Measurements from ENCODE around the gene SPDYE1.
"Not testable (repeated sequence)": the region's sequence is repeated elsewhere in the genome, so short reads cannot be mapped to it uniquely, and the experiment has no call there.

Gene SPDYE1

GRCh38 chr7:44036364-44036763 is 38.7 kb downstream of the SPDYE1 start:
- H3K27ac ChIP-seq (ENCODE audit: low read length); H3K4me1 ChIP-seq (ENCODE audit: control insufficient read depth in 1 of 2, insufficient read depth in 2 of 2, low read length in 2 of 2); H3K4me3 ChIP-seq (ENCODE audit: low read depth in 1 of 2, low read length in 2 of 2); H3K9me3 ChIP-seq (ENCODE audit: control insufficient read depth in 1 of 2, low read length in 2 of 2); H3K36me3 ChIP-seq (ENCODE audit: control insufficient read depth in 1 of 2, insufficient read depth in 2 of 2, low read length in 2 of 2); H3K27me3 ChIP-seq (ENCODE audit: low read depth, low read length): not testable (repeated sequence)

- not testable (repeated sequence) for H3K9me3 ChIP-seq (ENCODE audit: control insufficient read depth in 1 of 2, low read length in 2 of 2); H3K4me3 ChIP-seq (ENCODE audit: low read depth in 1 of 2, low read length in 2 of 2); H3K36me3 ChIP-seq (ENCODE audit: control insufficient read depth in 1 of 2, insufficient read depth in 2 of 2, low read length in 2 of 2); H3K4me1 ChIP-seq (ENCODE audit: control insufficient read depth in 1 of 2, insufficient read depth in 2 of 2, low read length in 2 of 2); H3K27me3 ChIP-seq (ENCODE audit: low read depth, low read length); H3K27ac ChIP-seq (ENCODE audit: low read length)
Measured at GRCh38 chr7:44037951-44038350, 40.3 kb downstream of the SPDYE1 start.

GRCh38 chr7:44038553-44038952 is 40.9 kb downstream of the SPDYE1 start:
- H3K27me3 ChIP-seq (ENCODE audit: low read depth, low read length); H3K36me3 ChIP-seq (ENCODE audit: control insufficient read depth in 1 of 2, insufficient read depth in 2 of 2, low read length in 2 of 2); H3K27ac ChIP-seq (ENCODE audit: low read length); H3K4me3 ChIP-seq (ENCODE audit: low read depth in 1 of 2, low read length in 2 of 2); H3K9me3 ChIP-seq (ENCODE audit: control insufficient read depth in 1 of 2, low read length in 2 of 2); H3K4me1 ChIP-seq (ENCODE audit: control insufficient read depth in 1 of 2, insufficient read depth in 2 of 2, low read length in 2 of 2): not testable (repeated sequence)

DNA sequence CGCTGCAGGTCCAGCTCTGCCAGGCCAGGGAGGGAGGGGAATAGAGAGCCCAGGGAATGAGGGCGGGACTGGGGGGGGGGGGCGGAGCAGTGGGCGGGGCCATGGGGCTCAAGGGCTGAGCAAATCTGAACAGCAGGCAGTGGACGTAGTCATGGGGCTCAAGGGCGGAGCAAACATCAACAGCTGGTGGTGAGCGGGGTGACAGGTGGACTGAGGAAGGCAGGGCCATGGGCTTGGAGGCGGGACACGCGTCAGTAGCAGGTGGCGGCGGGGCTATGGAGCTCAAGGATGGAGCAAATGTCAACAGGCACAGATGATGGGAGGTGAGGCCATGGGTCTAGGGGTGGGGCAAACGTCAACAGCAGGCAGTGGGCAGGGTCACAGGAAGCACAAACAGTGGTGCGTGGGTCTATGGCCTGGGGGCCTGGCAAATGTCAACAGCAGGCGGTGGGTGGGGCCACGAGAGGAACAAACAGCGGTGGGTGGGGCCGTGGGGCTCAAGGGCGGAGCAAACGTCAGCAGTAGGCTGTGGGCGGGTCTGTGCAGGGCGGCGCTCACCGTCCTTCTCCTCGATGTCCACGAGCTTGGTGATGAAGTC is 41.4 kb downstream of the SPDYE1 start:
- H3K9me3 ChIP-seq (ENCODE audit: control insufficient read depth in 1 of 2, low read length in 2 of 2); H3K4me1 ChIP-seq (ENCODE audit: control insufficient read depth in 1 of 2, insufficient read depth in 2 of 2, low read length in 2 of 2); H3K27ac ChIP-seq (ENCODE audit: low read length); H3K27me3 ChIP-seq (ENCODE audit: low read depth, low read length); H3K36me3 ChIP-seq (ENCODE audit: control insufficient read depth in 1 of 2, insufficient read depth in 2 of 2, low read length in 2 of 2): not testable (repeated sequence)
- H3K4me3 ChIP-seq (ENCODE audit: low read depth in 1 of 2, low read length in 2 of 2): peak overlapping the region in 1 of 2 donors; percentile 48

- H3K27me3 ChIP-seq (ENCODE audit: low read depth, low read length); H3K27ac ChIP-seq (ENCODE audit: low read length); H3K9me3 ChIP-seq (ENCODE audit: control insufficient read depth in 1 of 2, low read length in 2 of 2); H3K4me1 ChIP-seq (ENCODE audit: control insufficient read depth in 1 of 2, insufficient read depth in 2 of 2, low read length in 2 of 2); H3K36me3 ChIP-seq (ENCODE audit: control insufficient read depth in 1 of 2, insufficient read depth in 2 of 2, low read length in 2 of 2): not testable (repeated sequence)
- peak overlapping the region in 1 of 2 donors; percentile 51 for H3K4me3 ChIP-seq (ENCODE audit: low read depth in 1 of 2, low read length in 2 of 2)
Measured at GRCh38 chr7:44039800-44040492, 42.2 kb downstream of the SPDYE1 start.

GRCh38 chr7:44040493-44040891 is 42.8 kb downstream of the SPDYE1 start:
- H3K27me3 ChIP-seq (ENCODE audit: low read depth, low read length); H3K9me3 ChIP-seq (ENCODE audit: control insufficient read depth in 1 of 2, low read length in 2 of 2); H3K27ac ChIP-seq (ENCODE audit: low read length); H3K36me3 ChIP-seq (ENCODE audit: control insufficient read depth in 1 of 2, insufficient read depth in 2 of 2, low read length in 2 of 2); H3K4me1 ChIP-seq (ENCODE audit: control insufficient read depth in 1 of 2, insufficient read depth in 2 of 2, low read length in 2 of 2): not testable (repeated sequence)
- H3K4me3 ChIP-seq (ENCODE audit: low read depth in 1 of 2, low read length in 2 of 2): peak overlapping the region in 1 of 2 donors; percentile 51

DNA sequence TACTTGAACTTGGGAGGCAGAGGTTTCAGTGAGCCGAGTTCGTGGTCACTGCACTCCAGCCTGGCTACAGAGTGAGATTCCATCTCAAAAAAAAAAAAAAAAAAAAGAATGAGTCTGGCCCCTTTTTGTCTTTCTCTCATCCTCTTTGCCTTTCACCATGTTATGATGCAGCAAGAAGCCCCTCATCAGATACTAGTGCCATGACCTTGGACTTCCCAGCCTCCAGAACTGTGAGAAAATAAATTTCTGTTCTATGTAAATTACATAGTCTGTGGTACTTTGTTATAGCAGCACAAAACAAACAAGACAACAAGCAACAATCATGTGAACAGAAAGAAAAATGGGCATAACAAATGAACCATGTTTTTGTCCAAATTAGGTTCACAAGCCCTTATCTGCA is 44.5 kb downstream of the SPDYE1 start:
- H3K4me1 ChIP-seq (ENCODE audit: control insufficient read depth in 1 of 2, insufficient read depth in 2 of 2, low read length in 2 of 2): peaks cover 12 to 24% of the 10 kb centered on the region in 2 donors
- no peaks in the 10 kb centered on the region for H3K9me3 ChIP-seq (ENCODE audit: control insufficient read depth in 1 of 2, low read length in 2 of 2)
- no peak overlapping the region for H3K27ac ChIP-seq (ENCODE audit: low read length)
- H3K4me3 ChIP-seq (ENCODE audit: low read depth in 1 of 2, low read length in 2 of 2): no peak overlapping the region
- no peaks in the 10 kb centered on the region for H3K27me3 ChIP-seq (ENCODE audit: low read depth, low read length)
- peaks cover 0 to 7% of the 10 kb centered on the region in 2 donors for H3K36me3 ChIP-seq (ENCODE audit: control insufficient read depth in 1 of 2, insufficient read depth in 2 of 2, low read length in 2 of 2)

- H3K9me3 ChIP-seq (ENCODE audit: control insufficient read depth in 1 of 2, low read length in 2 of 2): no peaks in the 10 kb centered on the region
- peaks cover 12 to 24% of the 10 kb centered on the region in 2 donors for H3K4me1 ChIP-seq (ENCODE audit: control insufficient read depth in 1 of 2, insufficient read depth in 2 of 2, low read length in 2 of 2)
- no peaks in the 10 kb centered on the region for H3K27me3 ChIP-seq (ENCODE audit: low read depth, low read length)
- H3K4me3 ChIP-seq (ENCODE audit: low read depth in 1 of 2, low read length in 2 of 2): peak overlapping the region; percentile 90 to 95
- H3K27ac ChIP-seq (ENCODE audit: low read length): peak overlapping the region; percentile 87
- H3K36me3 ChIP-seq (ENCODE audit: control insufficient read depth in 1 of 2, insufficient read depth in 2 of 2, low read length in 2 of 2): peaks cover 0 to 7% of the 10 kb centered on the region in 2 donors
Measured at GRCh38 chr7:44043902-44044301, 46.2 kb downstream of the SPDYE1 start.

GRCh38 chr7:44044315-44045225 is 46.9 kb downstream of the SPDYE1 start, which contains the start of gene DBNL:
TSS of gene DBNL (plus strand) at chr7:44044702. CDS start at chr7:44044738, 36 bp downstream.
- peaks cover 2 to 7% of the 10 kb centered on the region in 2 donors for H3K36me3 ChIP-seq (ENCODE audit: control insufficient read depth in 1 of 2, insufficient read depth in 2 of 2, low read length in 2 of 2)
- no peaks in the 10 kb centered on the region for H3K27me3 ChIP-seq (ENCODE audit: low read depth, low read length)
- no peaks in the 10 kb centered on the region for H3K9me3 ChIP-seq (ENCODE audit: control insufficient read depth in 1 of 2, low read length in 2 of 2)
- H3K4me3 ChIP-seq (ENCODE audit: low read depth in 1 of 2, low read length in 2 of 2): peak within 1 kb of the TSS; percentile 90 to 95
- H3K27ac ChIP-seq (ENCODE audit: low read length): peak within 1 kb of the TSS; percentile 87
- H3K4me1 ChIP-seq (ENCODE audit: control insufficient read depth in 1 of 2, insufficient read depth in 2 of 2, low read length in 2 of 2): peaks cover 12 to 24% of the 10 kb centered on the region in 2 donors

DNA sequence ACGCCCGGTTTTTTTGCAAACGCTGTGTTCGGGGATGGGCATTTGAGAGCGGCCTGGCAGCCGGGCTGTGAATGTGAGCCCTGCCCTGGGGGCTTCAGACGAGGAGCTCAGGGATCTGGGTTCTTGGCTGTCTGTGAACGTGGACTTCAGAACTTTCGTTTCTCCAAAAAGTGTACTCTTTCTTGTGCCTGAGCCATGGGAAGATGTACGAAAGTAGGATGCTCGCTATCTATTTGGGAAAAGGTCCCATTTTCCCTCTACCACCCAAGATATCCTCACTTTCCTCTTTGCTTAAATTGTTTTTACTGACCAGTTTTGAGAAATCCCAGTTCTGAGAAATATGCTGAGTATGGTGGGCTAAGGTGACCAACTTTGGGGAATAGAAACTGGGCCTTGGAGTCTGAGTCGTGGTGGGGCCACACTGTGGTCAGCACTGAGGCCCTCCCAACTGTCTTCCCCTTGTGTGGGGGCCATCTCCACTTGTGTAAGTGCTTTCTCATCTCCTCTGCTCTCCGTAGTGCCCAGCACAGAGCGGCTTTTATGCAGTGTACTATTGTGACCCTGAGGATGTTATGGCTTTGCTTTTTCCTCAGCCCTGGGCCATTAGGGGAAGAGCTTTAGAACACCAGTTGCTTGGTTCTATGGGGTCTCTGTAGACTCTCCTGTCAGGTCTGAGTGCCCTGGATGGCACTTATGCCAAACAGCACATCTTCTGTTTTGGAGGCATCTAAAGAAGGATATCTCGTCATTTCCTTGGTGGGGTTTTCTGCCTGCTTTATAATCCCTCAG is 47.7 kb downstream of the SPDYE1 start:
- Histone ChIP-seq H3K9me3 (ENCODE audit: control insufficient read depth in 1 of 2, low read length in 2 of 2) (no peaks in the 10 kb centered on the region), H3K27ac (ENCODE audit: low read length) (peak overlapping the region; percentile 87), H3K36me3 (ENCODE audit: control insufficient read depth in 1 of 2, insufficient read depth in 2 of 2, low read length in 2 of 2) (peaks cover 11 to 15% of the 10 kb centered on the region in 2 donors), H3K27me3 (ENCODE audit: low read depth, low read length) (no peaks in the 10 kb centered on the region), H3K4me3 (ENCODE audit: low read depth in 1 of 2, low read length in 2 of 2) (peak overlapping the region; percentile 90 to 95), H3K4me1 (ENCODE audit: control insufficient read depth in 1 of 2, insufficient read depth in 2 of 2, low read length in 2 of 2) (peaks cover 12 to 24% of the 10 kb centered on the region in 2 donors)
